Measurements from ENCODE around the gene TSPAN11. TPM values are rescaled to one million over a fixed set of nuclear protein-coding genes. Genes with fewer than 3 reads are reported as not detected.

TSPAN11 gene
- total RNA-seq, 1 experiment from 2014 or later: not detected

- ChIA-PET POLR2A (interaction anchor here (0.6 kb wide), 2 partner anchors 8 to 55 kb away, joined by 3 to 4 read pairs; partner anchors contain the start of gene TSPAN11), CTCF (interaction anchor here (0.7 kb wide), 1 partner anchor 84 kb away, joined by 5 read pairs; no protein-coding TSS in a partner anchor)
- in situ Hi-C loops (cut with HindIII; ENCODE audit: low pct_unique_long_range_greater_than_20kb, low sequenced_read_pairs) (no loop called here), intact Hi-C loops (cut with micrococcal nuclease; ENCODE audit: unreplicated experiment) (no loop called here)
- Histone ChIP-seq H3K27ac (ENCODE audit: low read length) (no peak overlapping the region), H3K36me3 (ENCODE audit: control insufficient read depth, insufficient read depth, low read length) (no peaks in the 10 kb centered on the region), H3K4me3 (ENCODE audit: low read depth in 2 of 2, low read length in 2 of 2) (no peak overlapping the region), H3K4me1 (ENCODE audit: control insufficient read depth, insufficient read depth, low read length) (no peaks in the 10 kb centered on the region), H3K9me3 (ENCODE audit: control insufficient read depth, insufficient read depth, low read depth, low read length) (no peaks in the 10 kb centered on the region), H3K27me3 (ENCODE audit: control insufficient read depth, insufficient read depth, low read length) (peaks cover 19% of the 10 kb centered on the region)
- TF ChIP-seq TCF7L2 (IDR thresholded peaks at IDR 0.05; ENCODE audit: low read depth, low read length): no peak
- no peak for TF ChIP-seq REST (IDR thresholded peaks at IDR 0.05; ENCODE audit: insufficient read depth in 1 of 2, low read depth in 2 of 2, low read length in 1 of 2)
- TF ChIP-seq SIN3A (IDR thresholded peaks at IDR 0.05; ENCODE audit: borderline replicate concordance, insufficient read depth, low read depth, low read length): no peak
- TF ChIP-seq POLR2AphosphoS5 (IDR thresholded peaks at IDR 0.05; ENCODE audit: low read depth, low read length): no peak
- no peak for DNase-seq (ENCODE audit: low read depth, low spot score)
- no TSS peak for BruUV-seq (replicated peaks)
- no peak for ATAC-seq
Measured at GRCh38 chr12:30934811-30935210, 8.3 kb downstream of the TSPAN11 start.

DNA sequence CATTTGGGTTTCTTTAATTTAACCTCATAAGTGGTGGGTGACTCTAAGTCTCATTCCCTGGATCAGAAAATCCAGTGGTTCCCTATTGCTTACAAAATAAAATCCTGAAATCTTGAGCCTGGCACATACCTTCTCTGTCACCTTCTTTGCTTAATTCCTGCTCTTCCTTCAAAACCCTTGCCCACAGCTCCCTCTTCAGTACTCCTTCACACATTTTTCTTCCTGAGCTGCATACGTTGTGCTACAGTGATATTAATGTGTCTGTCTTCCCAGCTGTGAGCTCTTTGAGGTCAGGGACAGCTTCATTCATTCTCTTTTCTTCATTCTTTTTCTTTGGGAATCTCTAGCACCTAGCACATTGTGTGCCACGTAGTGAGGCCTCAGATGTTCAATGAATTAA, 9.5 kb downstream of the TSPAN11 start:
- in situ Hi-C loops (cut with HindIII; ENCODE audit: low pct_unique_long_range_greater_than_20kb, low sequenced_read_pairs) (no loop called here), intact Hi-C loops (cut with micrococcal nuclease; ENCODE audit: unreplicated experiment) (no loop called here)
- CTCF ChIA-PET: interaction anchor here (0.5 kb wide), 1 partner anchor 702 kb away, joined by 11 read pairs; no protein-coding TSS in a partner anchor
- BruUV-seq (replicated peaks): no TSS peak
- no peaks in the 10 kb centered on the region for H3K9me3 ChIP-seq (ENCODE audit: control insufficient read depth, insufficient read depth, low read depth, low read length)
- TF ChIP-seq SIN3A (IDR thresholded peaks at IDR 0.05; ENCODE audit: borderline replicate concordance, insufficient read depth, low read depth, low read length) (no peak), REST (IDR thresholded peaks at IDR 0.05; ENCODE audit: insufficient read depth in 1 of 2, low read depth in 2 of 2, low read length in 1 of 2) (no peak), TCF7L2 (IDR thresholded peaks at IDR 0.05; ENCODE audit: low read depth, low read length) (no peak), POLR2AphosphoS5 (IDR thresholded peaks at IDR 0.05; ENCODE audit: low read depth, low read length) (no peak)
- TF ChIP-seq, protein P1, sequence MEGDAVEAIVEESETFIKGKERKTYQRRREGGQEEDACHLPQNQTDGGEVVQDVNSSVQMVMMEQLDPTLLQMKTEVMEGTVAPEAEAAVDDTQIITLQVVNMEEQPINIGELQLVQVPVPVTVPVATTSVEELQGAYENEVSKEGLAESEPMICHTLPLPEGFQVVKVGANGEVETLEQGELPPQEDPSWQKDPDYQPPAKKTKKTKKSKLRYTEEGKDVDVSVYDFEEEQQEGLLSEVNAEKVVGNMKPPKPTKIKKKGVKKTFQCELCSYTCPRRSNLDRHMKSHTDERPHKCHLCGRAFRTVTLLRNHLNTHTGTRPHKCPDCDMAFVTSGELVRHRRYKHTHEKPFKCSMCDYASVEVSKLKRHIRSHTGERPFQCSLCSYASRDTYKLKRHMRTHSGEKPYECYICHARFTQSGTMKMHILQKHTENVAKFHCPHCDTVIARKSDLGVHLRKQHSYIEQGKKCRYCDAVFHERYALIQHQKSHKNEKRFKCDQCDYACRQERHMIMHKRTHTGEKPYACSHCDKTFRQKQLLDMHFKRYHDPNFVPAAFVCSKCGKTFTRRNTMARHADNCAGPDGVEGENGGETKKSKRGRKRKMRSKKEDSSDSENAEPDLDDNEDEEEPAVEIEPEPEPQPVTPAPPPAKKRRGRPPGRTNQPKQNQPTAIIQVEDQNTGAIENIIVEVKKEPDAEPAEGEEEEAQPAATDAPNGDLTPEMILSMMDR (IDR thresholded peaks at IDR 0.05): no peak
- H3K4me3 ChIP-seq (ENCODE audit: low read depth in 2 of 2, low read length in 2 of 2): no peak overlapping the region
- POLR2A ChIA-PET: no interaction called here
- H3K27ac ChIP-seq (ENCODE audit: low read length): no peak overlapping the region
- no peak for ATAC-seq
- DNase-seq (ENCODE audit: low read depth, low spot score): no peak
- no peaks in the 10 kb centered on the region for H3K36me3 ChIP-seq (ENCODE audit: control insufficient read depth, insufficient read depth, low read length)
- H3K27me3 ChIP-seq (ENCODE audit: control insufficient read depth, insufficient read depth, low read length): peaks cover 26% of the 10 kb centered on the region
- no peaks in the 10 kb centered on the region for H3K4me1 ChIP-seq (ENCODE audit: control insufficient read depth, insufficient read depth, low read length)
